ENCODE results near the gene TSN. TPM values are rescaled to one million over a fixed set of nuclear protein-coding genes. Genes with fewer than 3 reads are reported as not detected.
"Not testable (repeated sequence)": the region's sequence is repeated elsewhere in the genome, so short reads cannot be mapped to it uniquely, and the experiment has no call there.

The TSN gene
- total and polyA plus RNA-seq, 8 donors, result 11.0 to 63.5 (median 19.5) TPM

DNA sequence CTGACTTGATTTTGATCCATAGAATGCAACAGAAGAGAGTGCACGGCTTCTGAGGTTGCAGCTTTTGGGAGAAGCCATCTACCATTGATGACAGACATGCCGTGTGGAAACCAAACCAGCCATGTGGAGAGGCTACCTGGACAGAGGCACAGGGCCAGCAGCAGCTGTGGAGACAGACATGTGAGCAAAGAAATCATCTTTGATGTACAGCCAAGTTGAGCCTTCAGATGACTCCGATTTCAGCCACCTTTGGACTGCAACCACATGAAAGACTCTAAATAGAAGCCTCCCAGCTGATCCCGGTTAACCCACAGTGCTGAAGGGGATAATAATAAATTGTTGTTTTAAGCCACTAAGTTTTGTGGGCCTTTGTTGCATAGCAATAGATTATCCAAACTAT, 54.2 kb downstream of the TSN start:
- H3K4me1 ChIP-seq, result peaks cover 0 to 8% (median 0%) of the 10 kb centered on the region in 4 donors
- TF ChIP-seq, protein P1, sequence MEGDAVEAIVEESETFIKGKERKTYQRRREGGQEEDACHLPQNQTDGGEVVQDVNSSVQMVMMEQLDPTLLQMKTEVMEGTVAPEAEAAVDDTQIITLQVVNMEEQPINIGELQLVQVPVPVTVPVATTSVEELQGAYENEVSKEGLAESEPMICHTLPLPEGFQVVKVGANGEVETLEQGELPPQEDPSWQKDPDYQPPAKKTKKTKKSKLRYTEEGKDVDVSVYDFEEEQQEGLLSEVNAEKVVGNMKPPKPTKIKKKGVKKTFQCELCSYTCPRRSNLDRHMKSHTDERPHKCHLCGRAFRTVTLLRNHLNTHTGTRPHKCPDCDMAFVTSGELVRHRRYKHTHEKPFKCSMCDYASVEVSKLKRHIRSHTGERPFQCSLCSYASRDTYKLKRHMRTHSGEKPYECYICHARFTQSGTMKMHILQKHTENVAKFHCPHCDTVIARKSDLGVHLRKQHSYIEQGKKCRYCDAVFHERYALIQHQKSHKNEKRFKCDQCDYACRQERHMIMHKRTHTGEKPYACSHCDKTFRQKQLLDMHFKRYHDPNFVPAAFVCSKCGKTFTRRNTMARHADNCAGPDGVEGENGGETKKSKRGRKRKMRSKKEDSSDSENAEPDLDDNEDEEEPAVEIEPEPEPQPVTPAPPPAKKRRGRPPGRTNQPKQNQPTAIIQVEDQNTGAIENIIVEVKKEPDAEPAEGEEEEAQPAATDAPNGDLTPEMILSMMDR (IDR thresholded peaks at IDR 0.05), result no peak
- TF ChIP-seq POLR2A (IDR thresholded peaks at IDR 0.05) (no peak), POLR2AphosphoS5 (IDR thresholded peaks at IDR 0.05) (no peak), EP300 (IDR thresholded peaks at IDR 0.05) (no peak)
- H3K27ac ChIP-seq, result no peak overlapping the region
- 45 to 69% (median 60%) methylated on average over 4 of the region's 4 CpGs for WGBS, 5 donors
- H3K27me3 ChIP-seq, result peaks cover 0 to 8% (median 0%) of the 10 kb centered on the region in 3 donors
- no peaks in the 10 kb centered on the region for H3K9me3 ChIP-seq
- H3K4me3 ChIP-seq, result no peak overlapping the region
- intact Hi-C loops (cut with DNase I; ENCODE audit: low total_unique reads), result no loop called here
- no peaks in the 10 kb centered on the region for H3K36me3 ChIP-seq
- DNase-seq, result no peak

DNA sequence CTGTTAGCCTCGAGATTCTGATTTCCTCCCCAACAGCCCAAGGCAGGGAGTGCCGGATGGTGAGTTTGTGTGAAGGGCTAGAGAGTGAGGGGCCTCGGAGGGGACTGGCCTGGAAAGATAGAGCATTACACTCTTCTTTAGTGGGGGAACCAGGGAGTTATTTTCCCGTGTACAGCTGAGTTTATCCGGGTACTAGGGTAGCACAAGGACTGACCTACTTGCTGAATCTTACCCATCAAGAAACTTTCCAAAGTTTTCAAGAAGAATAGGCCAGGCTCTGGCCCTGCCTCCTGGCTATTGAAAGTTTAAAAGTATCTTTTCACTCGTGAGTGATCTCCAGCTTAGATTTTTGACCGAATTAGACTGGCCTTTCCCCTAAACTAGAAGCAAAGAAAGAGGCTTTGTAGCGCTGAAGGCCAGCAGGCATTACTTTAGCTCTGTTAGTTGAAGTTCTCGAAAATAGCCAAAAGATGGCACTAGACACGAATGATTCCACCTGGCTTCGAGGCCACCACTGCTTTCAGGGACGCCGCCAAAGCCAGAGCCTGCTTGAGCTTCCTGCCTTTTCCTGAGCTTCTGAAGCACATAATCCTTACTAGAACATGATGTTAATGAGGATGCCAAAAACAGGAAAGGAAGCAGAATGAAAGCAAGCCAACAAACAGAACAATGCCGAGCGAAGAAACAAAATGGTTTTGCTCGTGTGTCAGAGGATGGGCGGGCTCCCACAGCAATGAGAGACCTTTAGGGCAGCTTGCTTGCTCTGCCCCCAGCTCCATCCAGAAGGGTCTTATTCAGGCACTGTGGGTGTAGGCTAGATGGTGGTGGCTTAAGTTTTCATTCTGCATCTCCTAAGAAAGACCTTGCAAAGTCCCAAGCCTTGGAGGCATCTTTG, 55.8 kb downstream of the TSN start:
- no peak overlapping the region for H3K4me3 ChIP-seq
- peaks cover 0 to 8% (median 0%) of the 10 kb centered on the region in 4 donors for H3K4me1 ChIP-seq
- DNase-seq, result peak; percentile 39 to 90
- H3K9me3 ChIP-seq, result no peaks in the 10 kb centered on the region
- no peaks in the 10 kb centered on the region for H3K36me3 ChIP-seq
- WGBS, 5 donors, result 28 to 38% (median 36%) methylated on average over 15 to 17 of the region's 17 CpGs
- H3K27ac ChIP-seq, result no peak overlapping the region
- TF ChIP-seq POLR2A (IDR thresholded peaks at IDR 0.05), result no peak
- no peak for TF ChIP-seq POLR2AphosphoS5 (IDR thresholded peaks at IDR 0.05)
- TF ChIP-seq EP300 (IDR thresholded peaks at IDR 0.05), result no peak
- TF ChIP-seq, protein P1 (IDR thresholded peaks at IDR 0.05), result peak in 3 of 7 experiments; percentile 22 to 31 (median 28)
- intact Hi-C loops (cut with DNase I; ENCODE audit: low total_unique reads), result no loop called here
- H3K27me3 ChIP-seq, result no peaks in the 10 kb centered on the region

DNA sequence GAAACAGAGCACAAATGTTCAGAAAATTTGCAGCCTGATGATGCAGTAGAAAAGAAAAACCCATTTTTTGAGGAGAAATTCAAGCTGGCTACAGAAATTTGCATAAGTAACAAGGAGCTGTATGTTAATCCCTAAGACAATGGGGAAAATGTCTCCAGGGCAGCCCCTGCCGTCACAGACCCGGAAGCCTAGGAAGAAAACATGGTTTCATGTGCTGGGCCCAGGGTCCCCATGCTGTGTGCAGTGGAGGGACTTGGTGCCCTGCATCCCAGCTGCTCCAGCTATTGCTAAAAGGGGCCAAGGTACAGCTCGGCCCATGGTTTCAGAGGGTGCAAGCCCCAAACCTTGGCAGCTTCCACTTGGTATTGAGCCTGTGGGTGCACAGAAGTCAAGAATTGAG, 57.6 kb downstream of the TSN start:
- H3K4me3 ChIP-seq; DNase-seq; H3K36me3 ChIP-seq; H3K9me3 ChIP-seq; intact Hi-C loops (cut with DNase I; ENCODE audit: low total_unique reads); H3K27me3 ChIP-seq; H3K27ac ChIP-seq; H3K4me1 ChIP-seq: not testable (repeated sequence)
- WGBS, 5 donors, result 76 to 85% (median 80%) methylated on average over 3 of the region's 3 CpGs

DNA sequence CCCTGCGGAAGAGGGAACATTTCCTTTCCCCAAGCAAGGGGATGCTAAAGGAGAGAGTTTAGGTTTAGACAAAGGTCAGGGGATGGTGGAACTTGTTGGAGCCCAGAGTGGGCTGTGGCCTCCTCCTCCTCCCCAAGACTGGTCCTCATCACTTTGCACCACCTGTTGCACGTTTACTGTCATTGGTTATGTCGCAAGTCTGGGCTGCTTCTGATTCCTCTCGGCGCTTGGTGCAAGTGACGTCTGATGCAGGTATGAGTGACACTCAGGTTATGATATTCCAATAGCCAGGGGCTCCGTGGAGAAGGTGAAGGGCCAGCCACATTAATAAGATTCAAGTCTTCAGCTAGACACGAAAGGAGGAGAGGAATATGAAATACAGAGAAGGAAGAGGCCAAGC, 59.8 kb downstream of the TSN start:
- WGBS, 5 donors, result 75 to 87% (median 85%) methylated on average over 8 of the region's 8 CpGs
- no peak overlapping the region for H3K27ac ChIP-seq
- no peaks in the 10 kb centered on the region for H3K27me3 ChIP-seq
- intact Hi-C loops (cut with DNase I; ENCODE audit: low total_unique reads), result no loop called here
- no peak for DNase-seq
- peaks cover 0 to 10% (median 8%) of the 10 kb centered on the region in 4 donors for H3K9me3 ChIP-seq
- TF ChIP-seq POLR2AphosphoS5 (IDR thresholded peaks at IDR 0.05) (no peak), POLR2A (IDR thresholded peaks at IDR 0.05) (no peak), EP300 (IDR thresholded peaks at IDR 0.05) (no peak)
- TF ChIP-seq, protein P1 (IDR thresholded peaks at IDR 0.05), result no peak
- peaks cover 0 to 8% (median 0%) of the 10 kb centered on the region in 4 donors for H3K4me1 ChIP-seq
- H3K36me3 ChIP-seq, result no peaks in the 10 kb centered on the region
- H3K4me3 ChIP-seq, result no peak overlapping the region

DNA sequence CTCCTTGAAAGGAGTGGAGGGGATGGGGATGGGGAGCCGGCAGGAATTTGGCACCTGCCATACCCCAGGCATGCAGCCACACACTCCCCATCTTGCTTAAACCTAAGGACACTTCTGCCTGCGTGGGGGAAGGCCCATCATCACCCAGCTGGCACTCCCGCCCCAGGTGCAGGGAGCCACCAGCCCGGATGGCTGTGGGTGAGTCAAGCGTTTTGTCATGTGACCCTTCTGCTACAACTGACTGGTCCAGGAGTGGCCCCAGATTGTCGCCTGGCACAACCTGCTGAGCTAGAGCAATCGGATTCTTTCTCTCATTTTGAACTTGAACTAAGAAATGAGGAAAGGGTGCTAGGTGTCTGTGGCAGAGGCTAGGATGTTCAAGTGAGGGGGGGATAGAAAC, 61.3 kb downstream of the TSN start:
- 78 to 95% (median 88%) methylated on average over 6 to 7 of the region's 7 CpGs for WGBS, 5 donors

DNA sequence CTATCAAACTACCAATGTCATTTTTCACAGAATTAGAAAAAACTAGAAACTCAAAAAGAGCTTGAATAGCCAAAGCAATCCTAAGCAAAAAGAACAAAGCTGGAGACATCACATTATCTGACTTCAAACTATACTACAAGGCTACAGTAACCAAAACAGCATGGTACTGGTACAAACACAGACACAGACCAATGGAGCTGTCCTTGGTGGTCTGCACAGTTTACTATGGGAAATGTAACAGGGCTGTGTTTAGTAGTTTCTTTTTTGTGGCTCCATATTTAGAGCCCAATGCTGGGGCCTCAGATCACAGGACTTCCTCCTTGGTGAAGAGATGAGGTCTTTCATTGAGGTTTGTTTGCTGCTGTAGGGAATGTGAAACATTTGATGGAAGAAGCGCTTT, 61.9 kb downstream of the TSN start:
- DNase-seq; H3K9me3 ChIP-seq; H3K4me1 ChIP-seq; H3K4me3 ChIP-seq; H3K36me3 ChIP-seq; H3K27ac ChIP-seq; H3K27me3 ChIP-seq; intact Hi-C loops (cut with DNase I; ENCODE audit: low total_unique reads): not testable (repeated sequence)
- 81 to 100% (median 95%) methylated on average over 1 of the region's 1 CpG for WGBS, 5 donors

More for the DNA sequence above, 61.3 kb downstream of the TSN start:
- H3K27ac ChIP-seq, result no peak overlapping the region
- TF ChIP-seq POLR2A (IDR thresholded peaks at IDR 0.05) (no peak), POLR2AphosphoS5 (IDR thresholded peaks at IDR 0.05) (no peak), EP300 (IDR thresholded peaks at IDR 0.05) (no peak)
- TF ChIP-seq, protein P1 (IDR thresholded peaks at IDR 0.05), result no peak
- intact Hi-C loops (cut with DNase I; ENCODE audit: low total_unique reads), result no loop called here
- peaks cover 0 to 10% (median 8%) of the 10 kb centered on the region in 4 donors for H3K9me3 ChIP-seq
- H3K4me3 ChIP-seq, result no peak overlapping the region
- DNase-seq, result no peak
- no peaks in the 10 kb centered on the region for H3K27me3 ChIP-seq
- H3K36me3 ChIP-seq, result no peaks in the 10 kb centered on the region
- H3K4me1 ChIP-seq, result no peaks in the 10 kb centered on the region

All from stomach (tissue), 9 donors.